Measurements from ENCODE around the gene STRA8.

DNA sequence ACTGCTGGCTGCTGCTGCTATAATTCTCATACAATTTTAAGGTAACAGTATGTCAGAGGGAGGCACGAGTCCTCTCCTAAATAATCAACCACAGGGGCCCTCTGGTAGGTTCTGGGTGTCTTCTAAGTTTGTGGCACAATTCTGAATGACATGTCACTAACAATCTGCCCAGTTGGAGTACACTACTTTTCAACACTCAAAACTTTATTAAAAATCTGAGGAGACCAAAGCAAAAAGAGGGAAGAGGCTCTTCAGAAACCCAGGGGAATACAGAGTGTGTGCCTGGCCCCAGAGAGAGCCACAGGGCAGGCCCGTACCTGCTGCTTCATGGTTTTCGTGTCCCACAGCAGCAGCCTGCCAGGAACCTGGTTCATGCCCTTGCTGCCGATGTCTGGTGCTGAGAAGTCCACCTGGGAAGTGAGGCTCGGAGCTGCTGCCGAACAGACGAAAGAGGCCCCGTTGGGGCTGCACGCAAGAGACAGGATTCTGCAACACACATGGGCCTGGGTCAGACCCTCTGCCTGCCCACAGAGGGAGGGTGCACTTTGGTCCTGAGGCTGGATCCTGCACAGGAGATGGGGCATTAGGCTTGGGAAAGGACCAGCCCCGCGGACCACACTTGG lies 40.6 kb upstream of the STRA8 start:
- no peak for TF ChIP-seq CTCF (conservative IDR thresholded peaks at IDR 0.05; ENCODE audit: low read depth, low read length)
- TF ChIP-seq EZH2 (IDR thresholded peaks at IDR 0.05; ENCODE audit: low read length, unreplicated experiment) = no peak
- no peak for TF ChIP-seq EZH2phosphoT487 (IDR thresholded peaks at IDR 0.05; ENCODE audit: borderline replicate concordance, low read length)

All from PC-3 (cell line).